K562 (cell line): Measurements from ENCODE around the gene BMP10. TPM values are rescaled to one million over a fixed set of nuclear protein-coding genes. Genes with fewer than 3 reads are reported as not detected.

Experiments
- ATAC-seq: fragments of 200-7000 bp; cut with Tn5 transposase; 3 replicates; pipeline ENCODE4 v1.9.1; 2020; ENCODE audit warnings: moderate library complexity
- BruUV-seq: library from RNA; stranded (reverse); fragments of 400-500 nt; replicated peaks from 2 replicates; lab custom pipeline; 2021; lab: Mats Ljungman, UMichigan
- CTCF ChIA-PET: fragments of 300-600 bp; formaldehyde crosslinking; extraction: SDS; loops from one replicate; lab custom pipeline; 2021; ENCODE audit warnings: low intra/inter-chr PET ratio; lab: Yijun Ruan, JAX
- POLR2A ChIA-PET: fragments of 300-600, 350-650 bp; sonication (Branson Sonifier 250); formaldehyde crosslinking; extraction: SDS; loops from one replicate; lab custom pipeline; 2021; ENCODE audit warnings: antibody characterized with exemption, inconsistent platforms; lab: Yijun Ruan, JAX
- DNase-seq, 4 experiments: peaks; one replicate each; pipeline versions ENCODE4 v3.0.0 to v3.0.0-alpha.2; 2011 to 2018; ENCODE audit warnings: low spot score in 3 of 4, mixed read lengths in 3 of 4; ENCODE audit errors: extremely low read depth in 1 of 4
- FAIRE-seq: peaks from 2 replicates; lab custom pipeline; 2011; peaks lifted over from hg19 to GRCh38; lab: Jason Lieb, UNC
- H2AFZ ChIP-seq: 2 replicates; pipeline ENCODE4 v1.6.0; 2011; ENCODE audit warnings: low read depth, low read length, control low read depth, inconsistent platforms
- H3K27ac ChIP-seq: fragments of 200-600 bp; 3 replicates; pipeline ENCODE4 v1.8.0; 2011; ENCODE audit warnings: low read depth, mild to moderate bottlenecking, control low read depth, inconsistent platforms, low read length, moderate library complexity, mixed read lengths; ENCODE audit errors: extremely low read depth
- H3K27me3 ChIP-seq, 2 experiments: fragments of 300-600 bp in 1 of 2; 2 replicates in 1 of 2; 3 replicates in 1 of 2; pipeline versions ENCODE4 v1.6.0 to v1.8.0; 2011; ENCODE audit warnings: inconsistent platforms in 2 of 2, low read length in 2 of 2, mild to moderate bottlenecking in 1 of 2, mixed read lengths in 1 of 2, moderate library complexity in 1 of 2; ENCODE audit not compliant: control insufficient read depth in 2 of 2, insufficient read depth in 2 of 2
- H3K36me3 ChIP-seq: fragments of 300-600 bp; 3 replicates; pipeline ENCODE4 v1.8.0; 2011; ENCODE audit warnings: mild to moderate bottlenecking, low read length, inconsistent platforms; ENCODE audit not compliant: control insufficient read depth, insufficient read depth
- H3K4me1 ChIP-seq, 2 experiments: fragments of 200-600 bp in 1 of 2; replicated peaks in 1 of 2; 2 replicates in 1 of 2; 3 replicates in 1 of 2; pipeline versions ENCODE4 v1.5.1 to v1.8.0; 2011; ENCODE audit warnings: inconsistent platforms in 2 of 2, low read length in 2 of 2, mild to moderate bottlenecking in 1 of 2, mixed read lengths in 1 of 2, moderate library complexity in 1 of 2; ENCODE audit not compliant: control insufficient read depth in 2 of 2, insufficient read depth in 2 of 2
- H3K4me2 ChIP-seq: 2 replicates; pipeline ENCODE4 v1.6.1; 2011; ENCODE audit warnings: low read length, control low read depth, inconsistent platforms, mixed read lengths; ENCODE audit not compliant: insufficient read depth
- H3K4me3 ChIP-seq: fragments of 200-600 bp; sonication (generic), shearing (Covaris generic); 2 replicates; pipeline ENCODE4 v1.5.1; 2016; ENCODE audit warnings: control low read depth, inconsistent platforms
- H3K79me2 ChIP-seq: fragments of 200-600 bp; 3 replicates; pipeline ENCODE4 v1.8.0; 2011; ENCODE audit warnings: low read length, inconsistent platforms; ENCODE audit not compliant: control insufficient read depth, insufficient read depth
- H3K9ac ChIP-seq, 2 experiments: 2 replicates each; pipeline versions ENCODE4 v1.6.0 to v1.6.1; 2011; ENCODE audit warnings: low read depth in 2 of 2, low read length in 2 of 2, control low read depth in 1 of 2, inconsistent platforms in 1 of 2, mild to moderate bottlenecking in 1 of 2, mixed read lengths in 1 of 2; ENCODE audit not compliant: insufficient read depth in 1 of 2
- H3K9me1 ChIP-seq: one replicate; pipeline ENCODE4 v1.6.0; 2011; ENCODE audit warnings: inconsistent platforms, mild to moderate bottlenecking, low read length, moderate library complexity; ENCODE audit not compliant: control insufficient read depth, insufficient read depth
- H3K9me3 ChIP-seq: replicated peaks from 2 replicates; pipeline ENCODE4 v1.5.1; 2011; ENCODE audit warnings: low read depth, low read length, inconsistent platforms; ENCODE audit not compliant: control insufficient read depth, insufficient read depth
- H4K20me1 ChIP-seq: replicated peaks from 2 replicates; pipeline ENCODE4 v1.6.1; 2011; ENCODE audit warnings: low read length, inconsistent platforms, mixed read lengths; ENCODE audit not compliant: control insufficient read depth, insufficient read depth
- ASH1L ChIP-seq: fragments of 450-650 bp; IDR thresholded peaks from 2 replicates; pipeline ENCODE4 v1.6.1; 2018; ENCODE audit warnings: borderline replicate concordance, mild to moderate bottlenecking, low read depth; ENCODE audit not compliant: partially characterized antibody
- FOXA3 ChIP-seq, 2 experiments: fragments of 450-650 bp in 1 of 2; sonication (generic) in 1 of 2; formaldehyde crosslinking; IDR thresholded peaks in 1 of 2; conservative IDR thresholded peaks in 1 of 2; 2 replicates each; pipeline versions ENCODE4 v1.4.0 to v1.8.0; 2020 to 2022; ENCODE audit warnings: mild to moderate bottlenecking in 2 of 2, missing genetic modification reagents in 1 of 2
- GTF2B ChIP-seq: IDR thresholded peaks from 2 replicates; pipeline ENCODE4 v1.6.1; 2011; ENCODE audit not compliant: insufficient read length; ENCODE audit errors: extremely low read depth
- HNRNPLL ChIP-seq: fragments of 200-400 bp; formaldehyde crosslinking; IDR thresholded peaks from 2 replicates; pipeline ENCODE4 v1.6.1; 2017; ENCODE audit warnings: low read length, low read depth, mild to moderate bottlenecking; ENCODE audit not compliant: poor library complexity, severe bottlenecking
- IRF2 ChIP-seq: sonication (generic); formaldehyde crosslinking; IDR thresholded peaks from 2 replicates; pipeline ENCODE4 v1.8.1; 2022; ENCODE audit warnings: mild to moderate bottlenecking, missing genetic modification reagents
- KAT8 ChIP-seq: fragments of 450-650 bp; IDR thresholded peaks from 2 replicates; pipeline ENCODE4 v1.6.1; 2016; ENCODE audit warnings: low read depth, mild to moderate bottlenecking
- PREB ChIP-seq: sonication (generic); formaldehyde crosslinking; IDR thresholded peaks from 2 replicates; pipeline ENCODE4 v1.8.1; 2023; ENCODE audit warnings: mild to moderate bottlenecking, missing genetic modification reagents
- PTBP1 ChIP-seq: fragments of 200-400 bp; formaldehyde crosslinking; IDR thresholded peaks from 2 replicates; pipeline ENCODE4 v1.6.1; 2017; ENCODE audit warnings: low read depth, low read length
- RREB1 ChIP-seq: fragments of 250-450 bp; sonication (Bioruptor Pico); IDR thresholded peaks from 2 replicates; pipeline ENCODE4 v1.4.0; 2020
- SIX5 ChIP-seq, 2 experiments: IDR thresholded peaks; 2 replicates each; pipeline ENCODE4 v1.6.1; 2011; ENCODE audit warnings: low read length in 2 of 2, borderline replicate concordance in 1 of 2, low read depth in 1 of 2, mild to moderate bottlenecking in 1 of 2, moderate library complexity in 1 of 2; ENCODE audit not compliant: insufficient read depth in 1 of 2
- WGBS: fragments of 100-300 bp; shearing (Covaris generic); methylation state at CpG from one replicate; pipeline ENCODE4 v1.1.6; 2016; ENCODE audit warnings: low coverage, mixed read lengths; ENCODE audit not compliant: insufficient coverage; ENCODE audit errors: missing lambda C conversion rate; 5-methylcytosine and 5-hydroxymethylcytosine counted together
- in situ Hi-C: fragments of 300-500 bp; cut with MboI; formaldehyde crosslinking; loops from 4 replicates; pipeline ENCODE4 v1.15.0; 2018; ENCODE audit warnings: inconsistent platforms, mixed read lengths
- intact Hi-C: fragments of 100-400 bp; cut with micrococcal nuclease; formaldehyde crosslinking; loops from 2 replicates; pipeline ENCODE4 v1.14.2; 2022
- polyA plus RNA-seq, 8 experiments: library from polyadenylated mRNA; depleted of rRNA in 4 of 8; stranded (reverse) in 5 of 8; unstranded in 3 of 8; fragments of >200 nt; fragmentation: Nextera tagmentation in 2 of 8; fragmentation: Illumina TruSeq in 1 of 8; extraction: Ambion mirVana in 2 of 8; extraction: Trizol in 1 of 8; gene quantifications; 2 replicates each; pipeline versions ENCODE4 v1.2.1 to v1.2.3, GENCODE V29; 2011 to 2014; ENCODE audit warnings: inconsistent platforms in 1 of 8, missing spikeins in 1 of 8
- total RNA-seq, 7 experiments: library from RNA; depleted of rRNA in 6 of 7; stranded (reverse); fragments of >200 nt in 6 of 7; fragmentation: Illumina TruSeq in 2 of 7; extraction: Trizol in 2 of 7; gene quantifications; 2 replicates each; pipeline versions ENCODE4 v1.2.1 to v1.2.3, GENCODE V29; 2011 to 2021; ENCODE audit warnings: low replicate concordance in 1 of 7

The BMP10 gene
- total and polyA plus RNA-seq, 9 of the 15 experiments (the other 6 are each of a cell fraction or from before 2014, with no cell fraction given) = 0.11 to 0.91 (median 0.43) TPM

- in situ Hi-C loops = no loop called here
- POLR2A ChIA-PET = no interaction called here
These were observed 7.2 kb downstream of the BMP10 start for GRCh38 chr2:68863996-68864395.

More at GRCh38 chr2:68863996-68864395, 7.2 kb downstream of the BMP10 start:
- Histone ChIP-seq H2AFZ (no peak overlapping the region), H3K4me2 (no peak overlapping the region), H3K4me1 (no peaks in the 10 kb centered on the region; a peak in 2 of 5 replicates), H3K27me3 (no peaks in the 10 kb centered on the region; a peak in 1 of 5 replicates), H3K9me3 (no peaks in the 10 kb centered on the region), H3K79me2 (no peaks in the 10 kb centered on the region), H3K9ac (no peak overlapping the region), H3K4me3 (no peak overlapping the region), H3K27ac (no peak overlapping the region), H4K20me1 (no peaks in the 10 kb centered on the region), H3K9me1 (no peaks in the 10 kb centered on the region), H3K36me3 (no peaks in the 10 kb centered on the region)
- CTCF ChIA-PET = no interaction called here
- no peak for DNase-seq
- BruUV-seq = no TSS peak
- no peak for ATAC-seq
- intact Hi-C loops = no loop called here
- FAIRE-seq = no peak
- TF ChIP-seq PTBP1 = no peak
- TF ChIP-seq GTF2B = no peak
- no peak for TF ChIP-seq KAT8
- no peak for TF ChIP-seq RREB1 (CRISPR knock-in tag)
- no peak for TF ChIP-seq HNRNPLL
- no peak for TF ChIP-seq ASH1L
- TF ChIP-seq PREB (CRISPR knock-in tag) = no peak
- no peak for TF ChIP-seq IRF2 (CRISPR knock-in tag)
- no peak for TF ChIP-seq SIX5 (IDR thresholded peaks at IDR 0.05; ENCODE audit: borderline replicate concordance in 1 of 2, insufficient read depth in 1 of 2, low read depth in 1 of 2, low read length in 2 of 2)
- TF ChIP-seq FOXA3 (CRISPR knock-in tag; conservative IDR thresholded peaks at IDR 0.05 in 1 of 2, IDR thresholded peaks at IDR 0.05 in 1 of 2) = no peak
- WGBS = 34% methylated on average over 2 of the region's 2 CpGs
